Caco-2 (cell line): ENCODE measurements around the gene LHX3. TPM values are rescaled to one million over a fixed set of nuclear protein-coding genes. Genes with fewer than 3 reads are reported as not detected.

Experiments
- BruUV-seq: library from RNA; stranded (reverse); fragments of 400-500 nt; replicated peaks from 2 replicates; lab custom pipeline; 2021; lab: Mats Ljungman, UMichigan
- CTCF ChIA-PET: fragments of 300-600 bp; sonication (Branson Sonifier 250); formaldehyde crosslinking; loops from one replicate; lab custom pipeline; 2022; ENCODE audit warnings: antibody characterized with exemption; lab: Charles Lee
- POLR2A ChIA-PET: fragments of 300-600 bp; sonication (Branson Sonifier 250); formaldehyde crosslinking; loops from one replicate; lab custom pipeline; 2022; ENCODE audit warnings: antibody characterized with exemption; lab: Charles Lee
- DNase-seq, 2 experiments: peaks; one replicate each; pipeline versions ENCODE4 v3.0.0 to v3.0.0-alpha.2; 2020 to 2022
- H3K27me3 ChIP-seq: replicated peaks from 2 replicates; pipeline ENCODE4 v1.6.0; 2011; ENCODE audit warnings: low read length; ENCODE audit not compliant: control insufficient read depth, insufficient read depth
- H3K36me3 ChIP-seq: 2 replicates; pipeline ENCODE4 v1.5.1; 2011; ENCODE audit warnings: low read length; ENCODE audit not compliant: control insufficient read depth, insufficient read depth
- H3K4me1 ChIP-seq: fragments of 250-450 bp; sonication (Bioruptor Pico); 2 replicates; pipeline ENCODE4 v1.5.1; 2020; ENCODE audit warnings: mild to moderate bottlenecking
- H3K4me3 ChIP-seq: 2 replicates; pipeline ENCODE4 v1.5.1; 2011; ENCODE audit warnings: low read depth, mild to moderate bottlenecking, control low read depth, low read length
- H3K9me3 ChIP-seq: fragments of 250-450 bp; sonication (Bioruptor Pico); 2 replicates; pipeline ENCODE4 v1.5.1; 2020; ENCODE audit warnings: mild to moderate bottlenecking, moderate library complexity
- H3K27ac Mint-ChIP-seq: one replicate; pipeline ENCODE4 v1.8.0; 2022; ENCODE audit warnings: mixed read lengths; ENCODE audit not compliant: unreplicated experiment
- H3K27me3 Mint-ChIP-seq: one replicate; pipeline ENCODE4 v1.8.0; 2022; ENCODE audit warnings: mixed read lengths; ENCODE audit not compliant: insufficient read depth, unreplicated experiment
- H3K36me3 Mint-ChIP-seq: one replicate; pipeline ENCODE4 v1.8.0; 2022; ENCODE audit warnings: mild to moderate bottlenecking, mixed read lengths; ENCODE audit not compliant: insufficient read depth, unreplicated experiment
- H3K4me1 Mint-ChIP-seq: one replicate; pipeline ENCODE4 v1.8.0; 2022; ENCODE audit warnings: low read depth, mixed read lengths; ENCODE audit not compliant: unreplicated experiment
- H3K4me3 Mint-ChIP-seq: one replicate; pipeline ENCODE4 v1.8.0; 2022; ENCODE audit warnings: mild to moderate bottlenecking, moderate library complexity, mixed read lengths; ENCODE audit not compliant: unreplicated experiment
- H3K9me3 Mint-ChIP-seq: one replicate; pipeline ENCODE4 v1.8.0; 2022; ENCODE audit warnings: mixed read lengths; ENCODE audit not compliant: unreplicated experiment
- CTCF ChIP-seq, 2 experiments: fragments of 200-600 bp in 1 of 2; IDR thresholded peaks; 1 replicate in 1 of 2; 2 replicates in 1 of 2; pipeline versions ENCODE4 v1.5.1 to v1.8.0; 2011 to 2022; ENCODE audit warnings: antibody characterized with exemption in 1 of 2, control low read depth in 1 of 2, inconsistent platforms in 1 of 2, low read depth in 1 of 2, low read length in 1 of 2, mild to moderate bottlenecking in 1 of 2, moderate library complexity in 1 of 2; ENCODE audit not compliant: insufficient read depth in 1 of 2, severe bottlenecking in 1 of 2, unreplicated experiment in 1 of 2
- intact Hi-C: fragments of 100-400 bp; cut with micrococcal nuclease; formaldehyde crosslinking; loops from one replicate; pipeline ENCODE4 v1.10.0; 2022; ENCODE audit not compliant: unreplicated experiment
- total RNA-seq: library from RNA; stranded (reverse); gene quantifications from 2 replicates; pipeline ENCODE4 v1.2.3, GENCODE V29; 2022

LHX3 gene
- total RNA-seq, 1 experiment from 2014 or later: 1.2 TPM

- Mint-ChIP-seq H3K27me3 (no peaks in the 10 kb centered on the region), H3K36me3 (peaks cover 1% of the 10 kb centered on the region), H3K4me1 (peaks cover 1% of the 10 kb centered on the region), H3K9me3 (no peaks in the 10 kb centered on the region), H3K27ac (no peak overlapping the region), H3K4me3 (no peak overlapping the region)
- no peak for DNase-seq
- ChIA-PET CTCF (no interaction called here), POLR2A (no interaction called here)
- Histone ChIP-seq H3K27me3 (no peaks in the 10 kb centered on the region), H3K4me1 (peaks cover 6% of the 10 kb centered on the region; the same call in 1 of the 2 replicates), H3K9me3 (no peaks in the 10 kb centered on the region), H3K36me3 (no peaks in the 10 kb centered on the region), H3K4me3 (no peak overlapping the region)
- intact Hi-C loops: no loop called here
- no TSS peak for BruUV-seq
- TF ChIP-seq CTCF (IDR thresholded peaks at IDR 0.05; ENCODE audit: insufficient read depth in 1 of 2, low read depth in 1 of 2, low read length in 1 of 2, severe bottlenecking in 1 of 2, unreplicated experiment in 1 of 2): no peak
These were observed 45.1 kb upstream of the LHX3 start for GRCh38 chr9:136249877-136250559.

GRCh38 chr9:136248951-136249876 lies 44.3 kb upstream of the LHX3 start:
- H3K4me1 Mint-ChIP-seq: peaks cover 9% of the 10 kb centered on the region
- no peak for TF ChIP-seq CTCF (IDR thresholded peaks at IDR 0.05; ENCODE audit: insufficient read depth in 1 of 2, low read depth in 1 of 2, low read length in 1 of 2, severe bottlenecking in 1 of 2, unreplicated experiment in 1 of 2)
- no peak for DNase-seq
- Histone ChIP-seq H3K4me3 (no peak overlapping the region), H3K27me3 (no peaks in the 10 kb centered on the region), H3K36me3 (no peaks in the 10 kb centered on the region), H3K4me1 (peaks cover 10% of the 10 kb centered on the region), H3K9me3 (no peaks in the 10 kb centered on the region)
- intact Hi-C loops: no loop called here
- H3K27ac Mint-ChIP-seq: no peak overlapping the region
- no peaks in the 10 kb centered on the region for H3K27me3 Mint-ChIP-seq
- H3K4me3 Mint-ChIP-seq: no peak overlapping the region
- H3K36me3 Mint-ChIP-seq: peaks cover 7% of the 10 kb centered on the region
- no peaks in the 10 kb centered on the region for H3K9me3 Mint-ChIP-seq
- BruUV-seq: no TSS peak
- ChIA-PET POLR2A (no interaction called here), CTCF (no interaction called here)

- Histone ChIP-seq H3K4me3 (no peak overlapping the region), H3K9me3 (no peaks in the 10 kb centered on the region), H3K36me3 (no peaks in the 10 kb centered on the region), H3K27me3 (no peaks in the 10 kb centered on the region), H3K4me1 (peaks cover 13% of the 10 kb centered on the region)
- DNase-seq: peak in 1 of 2 experiments; percentile 61
- BruUV-seq: no TSS peak
- H3K9me3 Mint-ChIP-seq: no peaks in the 10 kb centered on the region
- peaks cover 7% of the 10 kb centered on the region for H3K36me3 Mint-ChIP-seq
- no peak for TF ChIP-seq CTCF (IDR thresholded peaks at IDR 0.05; ENCODE audit: insufficient read depth in 1 of 2, low read depth in 1 of 2, low read length in 1 of 2, severe bottlenecking in 1 of 2, unreplicated experiment in 1 of 2)
- no peaks in the 10 kb centered on the region for H3K27me3 Mint-ChIP-seq
- ChIA-PET POLR2A (no interaction called here), CTCF (no interaction called here)
- no peak overlapping the region for H3K27ac Mint-ChIP-seq
- H3K4me1 Mint-ChIP-seq: peaks cover 21% of the 10 kb centered on the region
- no peak overlapping the region for H3K4me3 Mint-ChIP-seq
- intact Hi-C loops: no loop called here
These were observed 43.2 kb upstream of the LHX3 start for GRCh38 chr9:136247947-136248637.
